CD14-positive monocyte (primary cell): ENCODE results near the gene KDM4F. TPM values are rescaled to one million over a fixed set of nuclear protein-coding genes. Genes with fewer than 3 reads are reported as not detected.
A peak's percentile ranks its signal among the peaks of the same experiment; 100 is the strongest.

Experiments used
- DNase-seq, 3 donors: peaks; one replicate each; pipeline ENCODE4 v3.0.0-alpha.2; 2011 to 2022
- H2AFZ ChIP-seq: 2 replicates; pipeline ENCODE4 v1.6.0; 2012; ENCODE audit warnings: mild to moderate bottlenecking, low read depth, low read length, inconsistent platforms; ENCODE audit not compliant: insufficient read depth, poor library complexity, severe bottlenecking
- H3K27ac ChIP-seq, 2 donors: 1 replicate in 1 of 2; 2 replicates in 1 of 2; pipeline ENCODE4 v1.5.1; 2012 to 2013; ENCODE audit warnings: low read length in 2 of 2, control low read depth in 1 of 2, inconsistent platforms in 1 of 2, low read depth in 1 of 2, mild to moderate bottlenecking in 1 of 2
- H3K27me3 ChIP-seq, 2 donors: one replicate each; pipeline versions ENCODE4 v1.6.0 to v1.6.1; 2011 to 2013; ENCODE audit warnings: low read length in 2 of 2; ENCODE audit not compliant: control insufficient read depth in 2 of 2, insufficient read depth in 2 of 2
- H3K36me3 ChIP-seq, 2 donors: replicated peaks in 1 of 2; 1 replicate in 1 of 2; 2 replicates in 1 of 2; pipeline versions ENCODE4 v1.5.1 to v1.6.1; 2012 to 2013; ENCODE audit warnings: low read length in 2 of 2, control low read depth in 1 of 2, inconsistent platforms in 1 of 2, mild to moderate bottlenecking in 1 of 2; ENCODE audit not compliant: insufficient read depth in 2 of 2, control insufficient read depth in 1 of 2
- H3K4me1 ChIP-seq, 2 donors: 1 replicate in 1 of 2; 2 replicates in 1 of 2; pipeline versions ENCODE4 v1.5.1 to v1.6.1; 2012 to 2013; ENCODE audit warnings: low read length in 2 of 2, control low read depth in 1 of 2, inconsistent platforms in 1 of 2, mild to moderate bottlenecking in 1 of 2, moderate library complexity in 1 of 2; ENCODE audit not compliant: insufficient read depth in 2 of 2, control insufficient read depth in 1 of 2
- H3K4me2 ChIP-seq: replicated peaks from 2 replicates; pipeline ENCODE3; 2012; ENCODE audit warnings: low read length, moderate library complexity, mild to moderate bottlenecking; ENCODE audit not compliant: poor library complexity, severe bottlenecking; ENCODE audit errors: extremely low read depth
- H3K4me3 ChIP-seq, 3 experiments: fragments of 200-600 bp in 1 of 3; sonication (generic) in 1 of 3; replicated peaks in 1 of 3; 1 replicate in 2 of 3; 2 replicates in 1 of 3; pipeline ENCODE4 v1.5.1; 2011 to 2013; ENCODE audit warnings: low read length in 3 of 3, mild to moderate bottlenecking in 3 of 3, control low read depth in 2 of 3, low read depth in 2 of 3, inconsistent platforms in 1 of 3, moderate library complexity in 1 of 3
- H3K79me2 ChIP-seq: 2 replicates; pipeline ENCODE4 v1.6.0; 2012; ENCODE audit warnings: mild to moderate bottlenecking, control low read depth, inconsistent platforms, low read length, moderate library complexity; ENCODE audit not compliant: insufficient read depth
- H3K9ac ChIP-seq: 2 replicates; pipeline ENCODE4 v1.6.0; 2017; ENCODE audit warnings: low read length, mild to moderate bottlenecking; ENCODE audit not compliant: insufficient read depth, poor library complexity, severe bottlenecking
- H3K9me3 ChIP-seq, 2 donors: replicated peaks in 1 of 2; 1 replicate in 1 of 2; 2 replicates in 1 of 2; pipeline versions ENCODE4 v1.5.1 to v1.6.1; 2012 to 2013; ENCODE audit warnings: low read length in 2 of 2, control low read depth in 1 of 2; ENCODE audit not compliant: control insufficient read depth in 1 of 2, insufficient read depth in 1 of 2
- H4K20me1 ChIP-seq: 2 replicates; pipeline ENCODE4 v1.6.0; 2012; ENCODE audit warnings: mild to moderate bottlenecking, low read length, control low read depth, moderate library complexity; ENCODE audit not compliant: insufficient read depth
- H3K27ac Mint-ChIP-seq, 7 donors: one replicate each; pipeline ENCODE4 v1.8.0; 2020; ENCODE audit warnings: mild to moderate bottlenecking in 7 of 7, mixed read lengths in 7 of 7, moderate library complexity in 6 of 7, inconsistent platforms in 2 of 7
- H3K27me3 Mint-ChIP-seq, 3 donors: one replicate each; pipeline ENCODE4 v1.8.0; 2021 to 2022; ENCODE audit warnings: low read depth in 3 of 3, mild to moderate bottlenecking in 3 of 3, mixed read lengths in 3 of 3, moderate library complexity in 3 of 3, inconsistent platforms in 1 of 3
- H3K36me3 Mint-ChIP-seq, 2 donors: one replicate each; pipeline ENCODE4 v1.8.0; 2020; ENCODE audit warnings: mixed read lengths in 2 of 2, inconsistent platforms in 1 of 2, mild to moderate bottlenecking in 1 of 2
- H3K4me1 Mint-ChIP-seq: one replicate; pipeline ENCODE4 v1.8.0; 2020; ENCODE audit warnings: mild to moderate bottlenecking, mixed read lengths
- H3K4me3 Mint-ChIP-seq, 2 donors: one replicate each; pipeline ENCODE4 v1.8.0; 2020; ENCODE audit warnings: mild to moderate bottlenecking in 2 of 2, mixed read lengths in 2 of 2, moderate library complexity in 1 of 2
- H3K9me3 Mint-ChIP-seq, 7 donors: one replicate each; pipeline ENCODE4 v1.8.0; 2020 to 2022; ENCODE audit warnings: mixed read lengths in 7 of 7, mild to moderate bottlenecking in 6 of 7, moderate library complexity in 6 of 7, inconsistent platforms in 2 of 7
- WGBS: methylation state at CpG from one replicate; pipeline ENCODE4 v1.1.5; 2013; ENCODE audit warnings: missing lambda C conversion rate; ENCODE audit not compliant: insufficient coverage; 5-methylcytosine and 5-hydroxymethylcytosine counted together
- intact Hi-C, 2 donors: fragments of 100-400 bp; cut with micrococcal nuclease; formaldehyde crosslinking; loops; one replicate each; pipeline versions ENCODE4 v1.15.0 to v1.15.1; 2023
- polyA plus RNA-seq, 3 donors: library from polyadenylated mRNA; depleted of rRNA in 1 of 3; unstranded in 2 of 3; stranded (reverse) in 1 of 3; fragments of 300-500 nt in 2 of 3; fragments of >200 nt in 1 of 3; fragmentation: Illumina TruSeq in 2 of 3; gene quantifications; 1 replicate in 2 of 3; 2 replicates in 1 of 3; pipeline ENCODE4 v1.2.3, GENCODE V29; 2012 to 2021
- TF ChIP-seq, protein P1 (sequence below): fragments of 200-600 bp; IDR thresholded peaks from one replicate; pipeline ENCODE4 v1.8.0; 2022; ENCODE audit warnings: antibody characterized with exemption, mild to moderate bottlenecking

KDM4F gene
- polyA plus RNA-seq, 3 donors, result not detected

DNA sequence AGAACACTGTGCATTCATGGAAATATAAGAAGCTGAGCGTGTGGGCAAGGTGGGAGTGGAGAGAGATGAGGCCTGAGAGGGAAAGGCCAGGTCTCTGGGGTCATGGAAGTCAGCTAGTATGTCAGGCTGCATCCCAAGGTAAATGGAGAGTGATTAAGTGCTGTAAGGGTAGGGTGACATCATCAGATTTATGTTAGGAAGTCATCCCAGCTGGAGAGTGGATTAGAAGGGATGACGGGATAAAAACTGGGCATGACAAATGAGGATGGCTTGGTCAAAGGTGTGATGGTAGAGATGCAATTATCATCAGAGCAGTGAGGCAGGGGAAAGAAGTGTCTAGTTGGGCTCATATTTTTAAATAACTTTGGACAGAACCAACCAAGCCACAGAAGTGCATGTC, 36.9 kb downstream of the KDM4F start:
- H3K4me2 ChIP-seq, result no peak overlapping the region
- Mint-ChIP-seq H3K4me3 (peak overlapping the region in 1 of 2 donors; percentile 26), H3K27me3 (peaks cover 9 to 10% (median 10%) of the 10 kb centered on the region in 3 donors), H3K9me3 (peaks cover 0 to 2% (median 0%) of the 10 kb centered on the region in 7 donors), H3K27ac (no peak overlapping the region), H3K4me1 (peaks cover 18% of the 10 kb centered on the region), H3K36me3 (no peaks in the 10 kb centered on the region)
- intact Hi-C loops, result loop anchor here (5.0 to 10.0 kb wide), 2 partner anchors 109 to 679 kb away; no protein-coding TSS in a partner anchor
- H3K79me2 ChIP-seq, result no peaks in the 10 kb centered on the region
- WGBS, result 100% methylated on average over 1 of the region's 2 CpGs
- no peak for DNase-seq
- no peak overlapping the region for H3K9ac ChIP-seq
- peaks cover 3 to 8% of the 10 kb centered on the region in 2 donors for H3K27me3 ChIP-seq
- no peak overlapping the region for H3K4me3 ChIP-seq
- H3K9me3 ChIP-seq, result no peaks in the 10 kb centered on the region
- no peak overlapping the region for H3K27ac ChIP-seq
- TF ChIP-seq, protein P1, sequence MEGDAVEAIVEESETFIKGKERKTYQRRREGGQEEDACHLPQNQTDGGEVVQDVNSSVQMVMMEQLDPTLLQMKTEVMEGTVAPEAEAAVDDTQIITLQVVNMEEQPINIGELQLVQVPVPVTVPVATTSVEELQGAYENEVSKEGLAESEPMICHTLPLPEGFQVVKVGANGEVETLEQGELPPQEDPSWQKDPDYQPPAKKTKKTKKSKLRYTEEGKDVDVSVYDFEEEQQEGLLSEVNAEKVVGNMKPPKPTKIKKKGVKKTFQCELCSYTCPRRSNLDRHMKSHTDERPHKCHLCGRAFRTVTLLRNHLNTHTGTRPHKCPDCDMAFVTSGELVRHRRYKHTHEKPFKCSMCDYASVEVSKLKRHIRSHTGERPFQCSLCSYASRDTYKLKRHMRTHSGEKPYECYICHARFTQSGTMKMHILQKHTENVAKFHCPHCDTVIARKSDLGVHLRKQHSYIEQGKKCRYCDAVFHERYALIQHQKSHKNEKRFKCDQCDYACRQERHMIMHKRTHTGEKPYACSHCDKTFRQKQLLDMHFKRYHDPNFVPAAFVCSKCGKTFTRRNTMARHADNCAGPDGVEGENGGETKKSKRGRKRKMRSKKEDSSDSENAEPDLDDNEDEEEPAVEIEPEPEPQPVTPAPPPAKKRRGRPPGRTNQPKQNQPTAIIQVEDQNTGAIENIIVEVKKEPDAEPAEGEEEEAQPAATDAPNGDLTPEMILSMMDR, result no peak
- no peaks in the 10 kb centered on the region for H4K20me1 ChIP-seq
- H2AFZ ChIP-seq, result no peak overlapping the region
- no peaks in the 10 kb centered on the region for H3K36me3 ChIP-seq
- H3K4me1 ChIP-seq, result peaks cover 14 to 23% of the 10 kb centered on the region in 2 donors

DNA sequence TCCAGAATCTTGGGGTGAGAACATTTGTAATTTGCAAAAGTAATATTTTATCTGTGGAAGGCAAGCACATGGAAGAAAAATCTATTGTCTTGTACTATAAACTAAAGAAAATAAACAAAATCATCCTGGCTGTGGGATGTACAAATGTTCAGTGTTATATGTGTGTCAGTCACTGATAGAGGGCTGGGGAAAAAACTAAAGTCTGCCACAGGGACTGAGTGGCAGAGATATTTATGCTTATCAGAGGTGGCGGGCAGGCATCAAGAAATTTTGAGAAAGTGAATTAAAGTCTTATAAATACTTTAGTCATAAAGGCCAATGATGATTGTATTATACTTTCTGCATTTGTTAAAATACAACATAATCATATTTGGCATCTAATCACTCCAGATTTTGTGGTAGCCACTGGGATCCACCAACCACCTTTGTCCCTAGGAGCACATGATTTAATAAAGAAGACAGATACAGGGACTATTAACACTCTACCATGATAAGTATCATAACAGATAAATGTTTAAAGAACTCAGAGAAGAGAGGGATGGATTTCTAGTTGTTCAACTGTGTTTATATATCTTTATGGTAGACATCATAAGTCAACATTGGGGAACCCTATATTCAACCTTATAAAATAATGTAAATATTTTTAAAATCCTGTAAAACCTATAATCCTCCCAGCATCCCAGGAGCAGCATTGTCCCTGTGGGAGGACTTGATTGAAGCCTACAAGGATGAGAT, 37.8 kb downstream of the KDM4F start:
- peaks cover 18% of the 10 kb centered on the region for H3K4me1 Mint-ChIP-seq
- DNase-seq, result no peak
- no peaks in the 10 kb centered on the region for H3K79me2 ChIP-seq
- H3K4me3 ChIP-seq, result no peak overlapping the region
- peaks cover 0 to 7% of the 10 kb centered on the region in 2 donors for H3K36me3 Mint-ChIP-seq
- peaks cover 12 to 16% (median 14%) of the 10 kb centered on the region in 3 donors for H3K27me3 Mint-ChIP-seq
- no peak overlapping the region for H3K27ac Mint-ChIP-seq
- no peaks in the 10 kb centered on the region for H4K20me1 ChIP-seq
- no peaks in the 10 kb centered on the region for H3K9me3 ChIP-seq
- no peak overlapping the region for H3K4me3 Mint-ChIP-seq
- H3K4me1 ChIP-seq, result peaks cover 14 to 23% of the 10 kb centered on the region in 2 donors
- TF ChIP-seq, protein P1, result no peak
- no peak overlapping the region for H3K27ac ChIP-seq
- intact Hi-C loops, result loop anchor here (5.0 to 10.0 kb wide), 2 partner anchors 110 to 678 kb away; no protein-coding TSS in a partner anchor
- H3K4me2 ChIP-seq, result no peak overlapping the region
- H3K9ac ChIP-seq, result no peak overlapping the region
- peaks cover 7 to 8% of the 10 kb centered on the region in 2 donors for H3K27me3 ChIP-seq
- no peak overlapping the region for H2AFZ ChIP-seq
- no peaks in the 10 kb centered on the region for H3K36me3 ChIP-seq
- peaks cover 0 to 2% (median 0%) of the 10 kb centered on the region in 7 donors for H3K9me3 Mint-ChIP-seq
- no CpG with 5 or more reads among the region's 1 CpG for WGBS
